HG02759 (cell line): Measurements from ENCODE around the gene SPEM2.
A peak's percentile ranks its signal among the peaks of the same experiment; 100 is the strongest.

Experiments
- ATAC-seq: cut with Tn5 transposase; IDR thresholded peaks from one replicate; pipeline ENCODE4 v1.9.1; 2021; ENCODE audit warnings: mild to moderate bottlenecking, moderate library complexity; ENCODE audit not compliant: unreplicated experiment

Gene SPEM2

DNA sequence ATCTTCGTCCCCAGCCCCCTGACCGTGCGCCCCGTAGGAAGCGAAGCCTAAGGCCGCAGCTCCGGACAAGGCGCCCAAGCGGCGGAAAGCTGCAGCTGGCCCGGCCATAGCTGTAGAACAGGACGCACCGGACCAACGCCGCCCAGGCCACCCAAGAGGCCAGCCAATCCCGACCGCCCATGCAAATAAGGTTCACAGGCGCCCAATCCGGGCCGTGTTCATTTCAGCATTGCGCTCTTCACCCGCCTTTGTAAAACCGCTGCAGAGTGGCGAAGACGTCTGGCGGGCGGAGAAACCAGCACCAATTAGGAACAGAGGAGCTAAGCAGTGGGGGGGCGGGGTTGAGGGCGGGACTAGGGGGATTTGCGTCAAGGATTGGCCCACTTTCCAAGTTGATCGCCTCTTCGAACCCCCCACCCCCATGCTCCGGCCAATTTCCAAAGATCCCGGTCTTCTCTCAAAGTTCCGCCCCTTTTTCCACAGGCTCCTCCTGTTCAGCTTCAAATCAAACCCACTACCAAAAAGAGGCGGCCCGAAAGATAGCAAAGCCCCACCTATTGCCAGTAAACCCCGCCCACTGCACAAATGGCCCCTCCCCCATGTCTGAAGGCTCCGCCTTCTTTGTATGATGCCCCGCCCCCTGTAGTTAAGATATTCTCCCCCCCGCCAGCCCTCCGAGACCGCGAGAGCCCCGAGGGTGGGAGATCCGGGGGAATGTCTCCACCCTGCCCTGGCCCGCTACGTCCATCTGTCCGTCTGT, 21.3 kb upstream of the SPEM2 start, which contains the start of gene TMEM256:
Gene TMEM256 (minus strand): TSS at position 121 of the 760 bp plus-strand sequence. CDS start 13 bp downstream, at position 108.
- ATAC-seq, result peak; percentile 94

- ATAC-seq, result peak; percentile 9
These were observed 20.6 kb upstream of the SPEM2 start for GRCh38 chr17:7404737-7405349.

DNA sequence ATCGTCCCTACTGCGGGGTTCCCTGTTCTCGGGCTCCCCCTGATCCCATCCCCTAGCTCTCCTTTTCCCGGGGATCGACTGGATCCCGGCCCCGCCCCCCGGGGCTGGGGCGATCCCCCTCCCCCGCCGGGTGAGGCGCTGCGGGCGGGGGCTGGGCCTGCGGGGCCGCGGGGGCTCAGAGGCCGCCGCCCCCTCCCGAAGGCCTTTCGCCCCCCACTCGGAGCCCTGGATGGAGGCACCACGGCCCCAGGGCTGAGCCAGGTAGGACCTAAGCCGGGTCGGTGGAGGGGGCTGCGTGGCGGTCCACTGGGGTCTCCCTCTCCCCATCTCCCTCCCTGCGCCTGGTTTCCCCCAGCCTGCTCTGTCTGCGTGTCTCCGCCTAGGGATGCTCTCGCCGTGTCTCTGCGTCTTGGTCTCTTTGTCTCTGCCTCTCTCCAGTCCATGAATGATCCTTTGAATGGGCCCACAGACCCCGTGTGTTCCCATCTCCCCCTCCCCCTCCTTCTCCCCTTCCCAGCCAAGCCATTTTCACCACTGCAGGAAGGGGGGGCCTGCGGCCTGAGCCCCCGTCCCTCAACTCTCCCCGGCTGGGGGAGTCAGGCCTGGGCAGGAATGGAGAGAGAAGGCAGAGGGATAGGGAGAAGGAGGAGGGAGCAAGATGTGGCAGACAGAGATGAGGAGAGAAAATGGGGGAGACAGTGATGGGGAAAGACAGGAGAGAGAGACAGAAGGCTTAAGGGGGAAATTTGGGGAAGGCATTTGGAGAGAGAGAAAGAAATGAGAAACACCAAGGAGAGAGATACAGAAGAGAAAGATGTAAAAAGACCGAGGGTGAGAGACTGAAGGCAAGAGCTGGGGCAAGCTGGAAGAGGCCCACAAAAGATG, 19.8 kb upstream of the SPEM2 start:
- no peak for ATAC-seq

DNA sequence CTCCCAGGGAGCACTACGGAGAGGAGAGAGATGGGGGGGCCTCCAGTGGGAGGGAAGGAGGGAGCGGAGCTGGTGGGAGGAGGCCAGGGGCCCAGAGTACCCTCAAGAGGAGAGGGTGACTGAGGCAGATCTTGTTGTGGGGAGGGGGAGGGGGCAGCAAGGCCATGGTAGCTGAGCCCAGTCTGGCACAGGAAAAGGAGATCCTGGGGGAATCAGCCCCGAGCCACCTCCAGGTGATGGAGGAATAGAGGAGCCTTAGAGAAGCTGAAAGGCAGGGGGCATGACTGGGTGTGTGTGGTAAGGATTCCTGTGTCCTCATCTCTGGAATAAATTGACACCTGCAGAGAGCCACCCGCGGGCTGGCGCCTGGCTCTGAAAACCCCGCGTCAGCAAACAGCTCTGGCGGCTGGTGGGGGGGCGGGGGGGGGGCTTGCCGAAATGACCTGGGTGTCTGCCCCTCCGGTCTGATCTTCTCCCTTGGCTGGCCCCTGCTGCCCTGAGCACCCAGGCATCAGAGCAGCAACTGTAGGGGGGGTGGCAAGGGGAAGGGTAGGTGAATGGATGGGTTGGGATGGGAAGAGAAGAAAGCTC, 19.1 kb upstream of the SPEM2 start:
- ATAC-seq, result no peak

DNA sequence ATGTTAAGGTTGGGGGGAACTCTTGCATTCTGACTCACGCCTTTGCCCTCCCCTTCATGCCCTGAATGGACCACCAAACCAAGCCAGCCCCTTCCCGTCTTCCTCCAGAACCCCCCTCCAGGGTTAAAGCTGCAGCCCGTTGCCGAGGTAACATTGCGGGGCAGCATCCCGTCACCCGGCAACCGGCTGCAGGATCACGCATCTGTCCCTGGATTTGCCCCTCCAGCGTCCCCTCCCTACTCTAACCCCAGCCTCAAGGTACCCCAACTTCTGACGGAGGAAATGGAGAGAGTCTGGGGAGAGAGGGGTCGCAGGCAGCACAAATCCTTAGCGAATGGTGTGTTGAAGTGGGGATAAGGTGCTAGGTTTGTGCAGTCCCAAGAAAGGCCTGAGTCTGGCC, 18.3 kb upstream of the SPEM2 start:
- ATAC-seq, result no peak

- ATAC-seq, result no peak
These were observed 17.7 kb upstream of the SPEM2 start, which contains the start of gene NLGN2 for GRCh38 chr17:7407485-7408251. TSS of gene NLGN2 (plus strand) at chr17:7407845. CDS start at chr17:7408256, 411 bp downstream.

DNA sequence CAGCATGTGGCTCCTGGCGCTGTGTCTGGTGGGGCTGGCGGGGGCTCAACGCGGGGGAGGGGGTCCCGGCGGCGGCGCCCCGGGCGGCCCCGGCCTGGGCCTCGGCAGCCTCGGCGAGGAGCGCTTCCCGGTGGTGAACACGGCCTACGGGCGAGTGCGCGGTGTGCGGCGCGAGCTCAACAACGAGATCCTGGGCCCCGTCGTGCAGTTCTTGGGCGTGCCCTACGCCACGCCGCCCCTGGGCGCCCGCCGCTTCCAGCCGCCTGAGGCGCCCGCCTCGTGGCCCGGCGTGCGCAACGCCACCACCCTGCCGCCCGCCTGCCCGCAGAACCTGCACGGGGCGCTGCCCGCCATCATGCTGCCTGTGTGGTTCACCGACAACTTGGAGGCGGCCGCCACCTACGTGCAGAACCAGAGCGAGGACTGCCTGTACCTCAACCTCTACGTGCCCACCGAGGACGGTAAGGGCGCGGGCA, 17.1 kb upstream of the SPEM2 start:
- no peak for ATAC-seq

GRCh38 chr17:7408863-7409262, 16.6 kb upstream of the SPEM2 start:
- no peak for ATAC-seq

DNA sequence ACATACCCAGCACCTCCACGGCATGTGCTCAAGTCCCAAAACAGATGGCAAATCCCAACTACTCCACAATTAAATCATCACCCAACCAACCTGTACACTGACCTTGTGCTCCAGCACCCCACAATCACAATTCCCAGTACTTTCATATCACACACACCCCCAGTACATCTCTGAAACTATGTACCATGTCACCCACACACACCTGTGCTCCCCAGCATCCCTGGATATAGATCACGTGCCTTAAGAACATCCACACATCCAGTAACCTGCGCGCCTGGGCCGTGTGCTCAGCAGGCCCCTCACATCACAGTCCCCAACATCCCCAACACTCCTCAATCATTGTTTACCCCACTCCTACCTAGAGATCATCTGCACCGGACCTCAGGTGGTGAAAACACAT, 15.7 kb upstream of the SPEM2 start:
- ATAC-seq, result no peak

GRCh38 chr17:7410634-7411426, 14.6 kb upstream of the SPEM2 start:
- ATAC-seq, result no peak

GRCh38 chr17:7411427-7411750, 14.0 kb upstream of the SPEM2 start:
- no peak for ATAC-seq

DNA sequence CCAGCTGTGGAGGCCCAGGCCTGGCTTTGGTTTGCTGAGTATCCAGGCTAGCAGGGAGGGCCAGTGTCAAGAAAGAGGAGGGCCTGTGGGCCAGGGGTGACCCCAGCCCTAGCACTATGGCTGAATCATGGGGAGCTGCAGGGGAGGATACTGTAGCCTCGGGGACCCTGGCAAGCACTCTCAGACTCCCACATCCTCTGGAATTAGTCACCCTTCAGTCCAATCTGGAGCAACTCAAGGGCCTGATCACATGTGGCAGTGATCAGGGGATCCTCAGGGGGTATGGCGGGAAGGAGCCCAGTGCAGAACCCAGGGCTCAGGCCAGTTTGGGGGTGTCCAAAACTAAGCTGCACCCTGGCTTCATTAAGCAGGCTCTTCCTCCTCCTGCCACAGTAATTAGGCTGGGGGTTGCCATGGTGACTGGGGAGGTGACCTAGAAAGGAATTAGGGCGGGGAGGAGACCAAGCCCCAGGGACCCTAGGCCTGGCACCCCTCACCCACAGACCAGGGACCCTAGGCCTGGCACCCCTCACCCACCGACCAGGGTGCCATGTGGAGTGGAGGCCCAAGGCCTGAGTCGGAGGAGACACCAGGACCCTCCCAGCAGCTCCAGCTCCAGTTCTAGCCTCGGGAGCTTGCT, 11.9 kb upstream of the SPEM2 start:
- ATAC-seq, result no peak

DNA sequence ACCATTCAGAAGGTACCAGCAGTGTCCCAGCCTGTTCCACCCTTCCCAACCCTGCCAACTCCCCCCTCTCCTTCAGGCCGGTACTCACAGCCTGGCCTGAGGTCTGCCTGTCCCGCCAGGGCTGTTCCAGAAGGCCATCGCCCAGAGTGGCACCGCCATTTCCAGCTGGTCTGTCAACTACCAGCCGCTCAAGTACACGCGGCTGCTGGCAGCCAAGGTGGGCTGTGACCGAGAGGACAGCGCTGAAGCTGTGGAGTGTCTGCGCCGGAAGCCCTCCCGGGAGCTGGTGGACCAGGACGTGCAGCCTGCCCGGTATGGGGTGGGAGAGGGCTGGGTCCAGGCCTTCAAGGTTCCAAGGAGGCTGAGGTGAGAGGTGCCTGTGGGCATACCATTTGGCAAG, 10.6 kb upstream of the SPEM2 start:
- ATAC-seq, result no peak

GRCh38 chr17:7415784-7416183, 9.6 kb upstream of the SPEM2 start:
- no peak for ATAC-seq

DNA sequence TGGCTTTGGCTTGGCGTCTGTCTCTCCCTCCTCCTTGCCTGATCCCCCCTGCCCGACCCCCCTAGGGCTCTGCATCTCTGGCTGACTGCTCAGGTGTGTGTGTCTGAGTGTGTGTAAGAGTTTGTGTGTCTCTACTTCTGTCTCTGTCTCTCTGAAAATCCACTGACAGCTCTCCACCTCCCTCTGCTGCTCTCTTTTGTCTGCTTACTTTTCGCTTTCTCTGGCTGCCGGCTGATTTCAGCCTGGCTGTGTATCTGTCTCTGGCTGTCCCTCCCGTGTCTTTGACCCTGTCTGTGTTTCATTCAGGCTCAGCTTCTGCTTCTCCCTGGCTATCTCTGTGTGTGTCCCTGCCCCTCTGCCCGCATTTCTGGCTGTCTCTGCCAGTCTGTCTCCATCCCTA, 9.1 kb upstream of the SPEM2 start:
- ATAC-seq, result no peak

DNA sequence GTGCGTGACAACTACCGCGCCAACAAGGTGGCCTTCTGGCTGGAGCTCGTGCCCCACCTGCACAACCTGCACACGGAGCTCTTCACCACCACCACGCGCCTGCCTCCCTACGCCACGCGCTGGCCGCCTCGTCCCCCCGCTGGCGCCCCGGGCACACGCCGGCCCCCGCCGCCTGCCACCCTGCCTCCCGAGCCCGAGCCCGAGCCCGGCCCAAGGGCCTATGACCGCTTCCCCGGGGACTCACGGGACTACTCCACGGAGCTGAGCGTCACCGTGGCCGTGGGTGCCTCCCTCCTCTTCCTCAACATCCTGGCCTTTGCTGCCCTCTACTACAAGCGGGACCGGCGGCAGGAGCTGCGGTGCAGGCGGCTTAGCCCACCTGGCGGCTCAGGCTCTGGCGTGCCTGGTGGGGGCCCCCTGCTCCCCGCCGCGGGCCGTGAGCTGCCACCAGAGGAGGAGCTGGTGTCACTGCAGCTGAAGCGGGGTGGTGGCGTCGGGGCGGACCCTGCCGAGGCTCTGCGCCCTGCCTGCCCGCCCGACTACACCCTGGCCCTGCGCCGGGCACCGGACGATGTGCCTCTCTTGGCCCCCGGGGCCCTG, 8.3 kb upstream of the SPEM2 start:
- ATAC-seq, result no peak

DNA sequence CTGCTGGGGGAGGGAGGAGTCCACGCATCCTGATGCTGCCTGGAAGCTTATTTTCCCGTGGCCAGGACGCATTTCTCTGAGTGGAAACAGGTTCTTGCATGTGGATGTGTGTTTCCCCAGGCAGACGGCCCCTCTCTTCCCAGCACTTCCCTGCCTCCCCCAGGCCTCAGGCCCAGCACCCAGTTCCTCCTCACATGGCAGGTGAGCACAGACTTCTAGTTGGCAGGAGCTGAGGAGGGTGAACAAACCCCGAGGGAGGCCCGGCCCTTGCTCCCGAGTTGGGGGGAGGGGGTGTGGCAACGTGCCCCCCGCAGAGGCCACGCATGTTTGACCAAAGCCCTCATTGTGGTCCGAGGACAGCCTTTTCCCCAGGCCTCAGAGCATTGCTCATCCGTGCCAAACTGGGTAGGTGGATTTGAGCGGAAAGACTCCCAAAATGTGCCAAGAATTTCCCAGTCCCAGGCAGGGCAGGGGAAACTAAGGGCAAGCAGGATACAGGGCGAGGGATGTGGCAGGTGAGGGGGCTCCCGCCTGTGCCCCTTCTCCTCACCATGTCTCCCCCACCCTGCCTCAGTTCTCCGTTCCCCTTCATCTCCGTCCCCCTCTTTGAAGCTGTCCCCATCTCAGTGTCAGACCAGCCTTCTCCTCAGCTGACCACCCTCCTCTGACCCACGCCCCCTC, 6.8 kb upstream of the SPEM2 start:
- no peak for ATAC-seq
